ENCODE results near the gene E2F4.

GRCh38 chr16:67228905-67229304 is 37.0 kb downstream of the E2F4 start:
- no peak for TF ChIP-seq ZNF174 (CRISPR knock-in tag; IDR thresholded peaks at IDR 0.05)
- TF ChIP-seq CTCF (IDR thresholded peaks at IDR 0.05 in 2 of 3, conservative IDR thresholded peaks at IDR 0.05 in 1 of 3; ENCODE audit: insufficient read depth in 2 of 3, low read depth in 1 of 3, low read length in 3 of 3), result no peak
- TF ChIP-seq BRCA1 (IDR thresholded peaks at IDR 0.05), result no peak
- no peak for TF ChIP-seq BRCA1 (CRISPR knock-in tag; IDR thresholded peaks at IDR 0.05)
- no peak for TF ChIP-seq GMEB1 (CRISPR knock-in tag; IDR thresholded peaks at IDR 0.05)
- no peak for TF ChIP-seq ZNF518B (CRISPR knock-in tag; IDR thresholded peaks at IDR 0.05)
- no peak for TF ChIP-seq EZH2 (IDR thresholded peaks at IDR 0.05; ENCODE audit: borderline replicate concordance, low read depth, low read length)
- no peak for TF ChIP-seq ZNF609 (CRISPR knock-in tag; IDR thresholded peaks at IDR 0.05; ENCODE audit: borderline replicate concordance)
- no peak for TF ChIP-seq CEBPB (tag; IDR thresholded peaks at IDR 0.05)
- TF ChIP-seq WHSC1 (IDR thresholded peaks at IDR 0.05; ENCODE audit: low read length), result no peak
